ENCODE results near the gene TSEN54.
"Not testable (repeated sequence)": the region's sequence is repeated elsewhere in the genome, so short reads cannot be mapped to it uniquely, and the experiment has no call there.

The TSEN54 gene

GRCh38 chr17:75515496-75516254 lies 653 bp upstream of the TSEN54 start, which contains the start of gene CASKIN2:
Gene CASKIN2 (minus strand): TSS chr17:75515537. CDS start chr17:75513804, 1,733 bp downstream.
- DNase-seq (ENCODE audit: low read depth, low spot score), result peak; percentile 41
- peak within 1 kb of the TSS; percentile 49 for H3K27ac ChIP-seq

- H3K27ac ChIP-seq, result no peak overlapping the region
- no peak for DNase-seq (ENCODE audit: low read depth, low spot score)
Measured at GRCh38 chr17:75516619-75517296, 430 bp downstream of the TSEN54 start.

- DNase-seq (ENCODE audit: low read depth, low spot score), result no peak
- H3K27ac ChIP-seq, result no peak overlapping the region
Measured at GRCh38 chr17:75517297-75517865, 1.1 kb downstream of the TSEN54 start.

GRCh38 chr17:75518201-75518600 lies 1.9 kb downstream of the TSEN54 start:
- DNase-seq (ENCODE audit: low read depth, low spot score), result no peak
- no peak overlapping the region for H3K27ac ChIP-seq

- H3K27ac ChIP-seq, result no peak overlapping the region
- DNase-seq (ENCODE audit: low read depth, low spot score), result no peak
Measured at GRCh38 chr17:75518983-75519537, 2.7 kb downstream of the TSEN54 start.

GRCh38 chr17:75520413-75520812 lies 4.1 kb downstream of the TSEN54 start:
- DNase-seq (ENCODE audit: low read depth, low spot score); H3K27ac ChIP-seq: not testable (repeated sequence)

GRCh38 chr17:75521290-75521689 lies 5.0 kb downstream of the TSEN54 start:
- H3K27ac ChIP-seq, result no peak overlapping the region
- DNase-seq (ENCODE audit: low read depth, low spot score), result no peak

- no peak overlapping the region for H3K27ac ChIP-seq
- DNase-seq (ENCODE audit: low read depth, low spot score), result no peak
Measured at GRCh38 chr17:75521951-75522727, 5.8 kb downstream of the TSEN54 start.

GRCh38 chr17:75523647-75524046 lies 7.3 kb downstream of the TSEN54 start:
- no peak overlapping the region for H3K27ac ChIP-seq
- no peak for DNase-seq (ENCODE audit: low read depth, low spot score)

GRCh38 chr17:75524269-75524969 lies 8.1 kb downstream of the TSEN54 start:
- H3K27ac ChIP-seq, result peak overlapping the region; percentile 91
- DNase-seq (ENCODE audit: low read depth, low spot score), result no peak

- H3K27ac ChIP-seq, result peak within 1 kb of the TSS; percentile 91
- peak; percentile 58 for DNase-seq (ENCODE audit: low read depth, low spot score)
Measured at GRCh38 chr17:75524970-75525805, 8.9 kb downstream of the TSEN54 start, which contains the start of gene LLGL2. Gene LLGL2 (plus strand): TSS chr17:75525697. CDS start chr17:75543427, 17,730 bp downstream.

GRCh38 chr17:75525806-75526554 lies 9.7 kb downstream of the TSEN54 start:
- no peak for DNase-seq (ENCODE audit: low read depth, low spot score)
- peak overlapping the region; percentile 91 for H3K27ac ChIP-seq

GRCh38 chr17:75526555-75527270 lies 10.4 kb downstream of the TSEN54 start:
- DNase-seq (ENCODE audit: low read depth, low spot score), result no peak
- peak overlapping the region; percentile 91 for H3K27ac ChIP-seq

GRCh38 chr17:75530837-75531720 lies 14.8 kb downstream of the TSEN54 start:
- peak overlapping the region; percentile 82 for H3K27ac ChIP-seq
- no peak for DNase-seq (ENCODE audit: low read depth, low spot score)

- peak overlapping the region; percentile 82 for H3K27ac ChIP-seq
- DNase-seq (ENCODE audit: low read depth, low spot score), result peak; percentile 55
Measured at GRCh38 chr17:75531721-75532072, 15.4 kb downstream of the TSEN54 start.

- no peak for DNase-seq (ENCODE audit: low read depth, low spot score)
- no peak overlapping the region for H3K27ac ChIP-seq
Measured at GRCh38 chr17:75535119-75535537, 18.8 kb downstream of the TSEN54 start.
